Activated CD4-positive, alpha-beta T cell treated with anti-CD3 and anti-CD28 coated beads, Interleukin-2, amount 10 ng/mL, durations not matched to agents 7 days and 5 days (primary cell): ENCODE measurements around the gene PRRT1. TPM values are rescaled to one million over a fixed set of nuclear protein-coding genes. Genes with fewer than 3 reads are reported as not detected.
A peak's percentile ranks its signal among the peaks of the same experiment; 100 is the strongest.

Experiments used
- CTCF ChIA-PET: fragments of 350-600 bp; sonication (Branson Sonifier 250); formaldehyde crosslinking; loops from one replicate; lab custom pipeline; 2021; ENCODE audit warnings: antibody characterized with exemption; lab: Charles Lee
- POLR2A ChIA-PET: fragments of 350-600 bp; sonication (Branson Sonifier 250); formaldehyde crosslinking; loops from one replicate; lab custom pipeline; 2021; ENCODE audit warnings: antibody characterized with exemption; lab: Charles Lee
- DNase-seq: peaks from one replicate; pipeline ENCODE4 v3.0.0-alpha.2; 2020
- H3K27ac Mint-ChIP-seq: one replicate; pipeline ENCODE4 v1.8.0; 2021; ENCODE audit warnings: mild to moderate bottlenecking, moderate library complexity, mixed read lengths
- H3K27me3 Mint-ChIP-seq: one replicate; pipeline ENCODE4 v1.8.0; 2021; ENCODE audit warnings: mixed read lengths
- H3K36me3 Mint-ChIP-seq: one replicate; pipeline ENCODE4 v1.8.0; 2021; ENCODE audit warnings: low read depth, mixed read lengths
- H3K4me1 Mint-ChIP-seq: one replicate; pipeline ENCODE4 v1.8.0; 2021; ENCODE audit warnings: mixed read lengths
- H3K4me3 Mint-ChIP-seq: one replicate; pipeline ENCODE4 v1.8.0; 2021; ENCODE audit warnings: mild to moderate bottlenecking, moderate library complexity, mixed read lengths
- H3K9me3 Mint-ChIP-seq: one replicate; pipeline ENCODE4 v1.8.0; 2021; ENCODE audit warnings: mixed read lengths
- total RNA-seq, 2 experiments: library from RNA; stranded (reverse); gene quantifications; one replicate each; pipeline ENCODE4 v1.2.3, GENCODE V29; 2021

PRRT1 gene
- total RNA-seq, 2 experiments from 2014 or later: 0.17 to 0.23 TPM

DNA sequence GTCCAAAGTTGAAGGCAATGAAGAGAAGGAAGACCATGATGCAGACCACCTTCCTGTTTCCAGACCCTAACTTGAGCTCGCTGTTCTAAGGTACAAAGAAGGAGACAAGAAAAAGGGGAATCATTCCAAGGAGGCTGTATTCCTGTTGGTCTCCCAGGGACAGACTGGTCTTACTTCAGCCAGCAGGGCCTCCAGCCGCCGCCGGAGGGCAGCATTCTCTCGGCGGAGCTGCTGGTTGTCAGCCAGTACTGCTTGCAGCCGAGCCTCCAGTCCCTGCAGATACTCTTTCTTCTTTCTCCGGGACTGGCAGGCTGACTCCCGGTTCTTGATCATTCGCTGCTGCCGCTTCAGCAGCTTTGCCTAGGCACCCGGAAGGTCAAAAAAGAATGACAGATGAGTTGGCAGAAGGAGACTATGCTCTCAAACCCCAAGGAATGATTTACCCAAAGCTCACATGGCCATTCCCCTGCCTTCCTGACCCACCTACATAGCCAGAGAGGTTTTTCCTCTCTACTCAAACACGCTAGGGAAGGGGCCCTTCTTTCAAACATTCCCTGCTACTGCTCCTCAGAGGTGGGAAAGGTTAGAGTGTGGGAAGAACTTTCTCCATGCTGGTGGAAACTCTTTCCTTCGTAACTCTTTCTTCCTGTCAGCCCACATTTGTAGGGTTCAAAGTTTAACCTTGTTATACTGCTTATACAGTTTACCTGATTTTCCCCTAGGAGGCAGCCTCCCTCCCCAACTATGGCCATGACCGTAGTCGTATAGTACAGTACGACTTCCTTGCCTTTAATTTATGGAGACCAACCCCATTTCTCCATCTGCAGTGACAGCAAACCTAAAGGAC, 32.7 kb downstream of the PRRT1 start:
- ChIA-PET POLR2A (no interaction called here), CTCF (interaction anchor here (0.6 to 1.8 kb wide), 10 partner anchors 9 to 837 kb away, joined by 3 to 20 read pairs (median 4); partner anchors contain the start of genes ATF6B and FKBPL)
- Mint-ChIP-seq H3K36me3 (peaks cover 52% of the 10 kb centered on the region), H3K4me1 (peaks cover 10% of the 10 kb centered on the region), H3K27me3 (no peaks in the 10 kb centered on the region), H3K9me3 (no peaks in the 10 kb centered on the region), H3K4me3 (no peak overlapping the region), H3K27ac (peak overlapping the region; percentile 81)
- peak; percentile 77 for DNase-seq

DNA sequence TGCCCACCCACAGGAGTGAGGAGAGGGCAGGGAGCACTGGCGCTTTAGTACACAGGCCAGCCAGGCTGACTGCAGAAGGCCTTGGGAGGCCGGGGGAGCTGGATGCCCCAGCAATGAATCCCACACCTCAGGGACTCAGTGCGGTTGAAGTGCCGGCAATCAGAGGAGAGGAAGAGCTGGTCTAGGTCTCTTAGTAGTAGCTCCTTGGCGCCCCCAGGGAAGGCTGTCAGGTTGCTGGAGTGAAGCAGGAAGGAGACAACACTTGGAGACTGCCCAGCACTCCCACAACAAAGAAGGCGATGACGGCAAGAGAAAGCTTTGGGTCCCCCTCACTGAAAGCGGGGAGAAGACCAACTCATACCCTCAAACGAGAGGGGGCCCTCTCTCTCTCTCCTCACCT, 34.3 kb downstream of the PRRT1 start:
- H3K36me3 Mint-ChIP-seq: peaks cover 44% of the 10 kb centered on the region
- peaks cover 10% of the 10 kb centered on the region for H3K4me1 Mint-ChIP-seq
- H3K27me3 Mint-ChIP-seq: no peaks in the 10 kb centered on the region
- no peak for DNase-seq
- ChIA-PET POLR2A (no interaction called here), CTCF (interaction anchor here (0.9 to 1.2 kb wide), 4 partner anchors 11 to 78 kb away, joined by 3 to 4 read pairs (median 4); no protein-coding TSS in a partner anchor)
- H3K27ac Mint-ChIP-seq: no peak overlapping the region
- no peaks in the 10 kb centered on the region for H3K9me3 Mint-ChIP-seq
- H3K4me3 Mint-ChIP-seq: no peak overlapping the region

DNA sequence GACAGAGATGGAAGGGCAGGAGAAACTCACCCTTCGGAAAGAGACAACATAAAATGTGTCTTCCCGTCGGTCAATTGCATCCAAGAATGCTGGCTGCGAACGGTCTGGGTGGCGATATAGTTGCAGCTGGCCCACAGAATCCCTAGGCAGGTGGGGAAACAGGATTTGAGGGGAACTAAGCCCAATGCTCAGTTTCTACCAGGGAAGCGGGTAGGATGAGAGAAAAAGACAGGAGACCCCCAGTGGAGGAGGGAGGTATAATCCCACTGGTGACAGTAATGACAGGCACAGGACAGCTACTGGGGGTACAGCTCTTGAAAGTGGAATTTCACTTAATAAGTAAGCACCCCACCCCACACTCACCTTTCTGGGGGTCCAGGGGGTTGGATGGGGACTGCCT, 35.1 kb downstream of the PRRT1 start:
- peaks cover 10% of the 10 kb centered on the region for H3K4me1 Mint-ChIP-seq
- no peak overlapping the region for H3K27ac Mint-ChIP-seq
- CTCF ChIA-PET: interaction anchor here (0.9 to 1.2 kb wide), 4 partner anchors 12 to 79 kb away, joined by 3 to 4 read pairs (median 4); no protein-coding TSS in a partner anchor
- H3K27me3 Mint-ChIP-seq: no peaks in the 10 kb centered on the region
- no peaks in the 10 kb centered on the region for H3K9me3 Mint-ChIP-seq
- DNase-seq: peak; percentile 26
- peaks cover 38% of the 10 kb centered on the region for H3K36me3 Mint-ChIP-seq
- POLR2A ChIA-PET: no interaction called here
- no peak overlapping the region for H3K4me3 Mint-ChIP-seq

DNA sequence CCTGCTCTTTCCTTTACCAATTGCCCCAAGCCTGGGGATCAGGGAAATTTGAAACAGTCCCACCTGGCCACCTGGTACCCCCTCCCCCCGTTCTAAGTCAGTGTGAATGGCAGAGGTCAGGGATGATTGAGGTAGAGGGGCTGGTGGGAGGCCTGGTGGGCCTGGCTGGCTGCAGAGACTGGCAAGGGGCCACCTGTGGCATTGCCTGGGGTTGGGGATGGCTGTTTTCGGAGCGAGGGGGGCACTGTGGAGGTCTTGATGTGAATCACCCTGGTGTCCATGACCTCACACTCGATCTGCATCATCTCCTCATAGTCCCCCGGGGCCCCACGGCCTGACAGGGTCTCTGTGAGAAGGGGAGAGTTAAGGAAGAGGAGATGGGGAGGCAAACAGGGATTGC, 36.1 kb downstream of the PRRT1 start:
- ChIA-PET POLR2A (no interaction called here), CTCF (no interaction called here)
- H3K36me3 Mint-ChIP-seq: peaks cover 30% of the 10 kb centered on the region

DNA sequence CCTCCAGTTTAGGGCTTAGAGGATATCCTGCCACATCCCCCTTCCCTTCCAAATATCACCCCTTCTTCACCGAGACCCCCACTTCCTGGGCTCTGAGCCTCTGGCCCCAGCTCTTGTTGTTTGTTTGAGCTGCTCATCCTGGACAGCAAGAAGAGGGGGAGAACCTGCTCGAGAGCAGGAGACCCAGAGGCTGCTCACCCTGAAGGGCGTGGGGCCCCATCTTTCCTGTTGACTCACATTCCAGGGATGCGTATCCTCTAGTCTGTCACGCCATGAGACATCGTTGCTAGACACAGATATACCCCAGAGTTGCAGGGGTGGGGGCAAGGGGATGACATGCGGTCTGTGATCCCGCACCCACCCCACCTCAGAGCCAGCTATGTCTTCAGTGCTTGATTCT, 36.9 kb downstream of the PRRT1 start:
- Mint-ChIP-seq H3K36me3 (peaks cover 25% of the 10 kb centered on the region), H3K4me1 (peaks cover 12% of the 10 kb centered on the region), H3K4me3 (no peak overlapping the region), H3K27ac (no peak overlapping the region), H3K27me3 (peaks cover under 1% of the 10 kb centered on the region), H3K9me3 (no peaks in the 10 kb centered on the region)
- ChIA-PET POLR2A (no interaction called here), CTCF (interaction anchor here (0.7 kb wide), 1 partner anchor 724 kb away, joined by 4 read pairs; the partner anchor contains the start of gene TAP2)
- no peak for DNase-seq

More for the DNA sequence above, 36.1 kb downstream of the PRRT1 start:
- Mint-ChIP-seq H3K4me3 (no peak overlapping the region), H3K27ac (no peak overlapping the region), H3K27me3 (no peaks in the 10 kb centered on the region), H3K4me1 (peaks cover 10% of the 10 kb centered on the region), H3K9me3 (no peaks in the 10 kb centered on the region)
- no peak for DNase-seq

DNA sequence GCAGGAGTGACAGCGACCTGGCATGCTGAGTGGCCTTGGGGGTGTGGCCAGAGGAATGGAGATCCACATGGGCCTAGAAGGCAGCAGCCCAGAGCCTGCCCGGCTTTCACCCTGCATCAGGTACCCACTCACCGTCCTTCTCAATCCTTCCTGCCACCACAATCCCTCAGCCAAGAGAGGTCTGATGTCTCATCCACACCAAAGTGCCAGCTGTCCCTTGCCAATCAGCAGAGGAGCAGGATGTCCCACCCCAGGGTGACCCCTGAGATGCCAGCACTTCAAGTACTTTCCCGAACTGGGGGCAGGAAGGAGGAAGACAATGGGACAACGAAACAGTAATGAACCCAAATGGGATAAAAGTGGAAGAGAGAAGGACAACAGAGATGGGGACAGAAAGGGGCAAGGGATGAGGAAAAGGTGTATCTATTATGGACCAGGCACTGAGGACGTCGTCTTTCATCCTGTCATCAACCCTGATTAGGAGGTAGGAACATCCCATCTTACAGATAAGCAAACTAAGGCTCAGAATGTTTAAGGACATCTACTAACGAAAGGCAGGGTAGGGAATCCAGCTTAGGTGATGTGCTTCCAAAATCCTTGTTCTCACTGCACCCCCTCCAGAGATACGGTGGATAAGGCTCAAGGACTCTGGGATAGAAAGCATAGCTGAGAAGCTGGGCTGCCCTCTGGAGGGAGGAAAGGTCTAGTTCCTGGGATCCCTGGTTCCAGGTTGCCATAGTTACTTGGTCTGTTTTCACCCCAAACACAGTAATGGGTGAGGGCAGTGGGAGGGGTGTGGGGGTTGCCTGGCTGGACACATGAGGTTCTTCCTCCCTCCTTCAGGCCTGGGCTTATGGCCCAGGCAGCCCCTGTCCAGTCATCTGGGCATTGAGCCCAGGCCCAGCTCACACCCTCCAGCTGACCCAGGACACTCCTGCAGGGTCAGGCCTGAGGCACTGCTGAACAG, 38.1 kb downstream of the PRRT1 start:
- Mint-ChIP-seq H3K4me3 (no peak overlapping the region), H3K9me3 (no peaks in the 10 kb centered on the region), H3K4me1 (peaks cover 7% of the 10 kb centered on the region), H3K27me3 (peaks cover 10% of the 10 kb centered on the region), H3K36me3 (peaks cover 15% of the 10 kb centered on the region), H3K27ac (no peak overlapping the region)
- CTCF ChIA-PET: interaction anchor here (0.7 kb wide), 1 partner anchor 12 kb away, joined by 4 read pairs; no protein-coding TSS in a partner anchor
- DNase-seq: no peak
- POLR2A ChIA-PET: no interaction called here

DNA sequence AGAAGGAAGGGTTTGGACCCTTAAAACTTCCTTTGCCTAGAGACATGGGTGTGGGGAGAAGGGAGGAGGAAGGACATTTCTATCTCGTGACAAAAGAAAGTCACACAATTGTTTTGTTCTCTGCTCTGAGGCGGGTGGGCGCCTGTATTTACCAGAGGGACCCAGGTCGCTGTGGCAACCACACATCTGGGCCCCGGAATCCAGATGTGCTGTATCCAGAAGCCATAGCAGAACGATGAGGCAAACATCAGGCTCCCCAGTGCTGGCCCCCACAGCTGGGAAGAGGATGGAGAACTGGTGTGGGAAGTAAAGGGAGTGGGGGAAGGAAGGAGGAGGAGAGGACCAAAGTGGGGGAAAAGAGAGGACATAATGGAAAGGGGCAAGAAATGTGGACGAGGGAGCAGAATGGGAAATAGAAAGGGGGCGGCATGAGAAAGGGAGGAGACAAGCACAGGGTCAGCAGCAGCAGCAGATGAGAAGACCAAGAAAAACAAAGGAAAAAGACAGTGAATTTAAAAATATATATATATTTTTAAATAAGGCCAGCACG, 39.2 kb downstream of the PRRT1 start:
- POLR2A ChIA-PET: no interaction called here
- no peak for DNase-seq
- peaks cover 20% of the 10 kb centered on the region for H3K27me3 Mint-ChIP-seq
- no peak overlapping the region for H3K4me3 Mint-ChIP-seq
- no peak overlapping the region for H3K27ac Mint-ChIP-seq
- H3K9me3 Mint-ChIP-seq: no peaks in the 10 kb centered on the region
- peaks cover 10% of the 10 kb centered on the region for H3K36me3 Mint-ChIP-seq
- CTCF ChIA-PET: no interaction called here
- H3K4me1 Mint-ChIP-seq: peaks cover 7% of the 10 kb centered on the region

DNA sequence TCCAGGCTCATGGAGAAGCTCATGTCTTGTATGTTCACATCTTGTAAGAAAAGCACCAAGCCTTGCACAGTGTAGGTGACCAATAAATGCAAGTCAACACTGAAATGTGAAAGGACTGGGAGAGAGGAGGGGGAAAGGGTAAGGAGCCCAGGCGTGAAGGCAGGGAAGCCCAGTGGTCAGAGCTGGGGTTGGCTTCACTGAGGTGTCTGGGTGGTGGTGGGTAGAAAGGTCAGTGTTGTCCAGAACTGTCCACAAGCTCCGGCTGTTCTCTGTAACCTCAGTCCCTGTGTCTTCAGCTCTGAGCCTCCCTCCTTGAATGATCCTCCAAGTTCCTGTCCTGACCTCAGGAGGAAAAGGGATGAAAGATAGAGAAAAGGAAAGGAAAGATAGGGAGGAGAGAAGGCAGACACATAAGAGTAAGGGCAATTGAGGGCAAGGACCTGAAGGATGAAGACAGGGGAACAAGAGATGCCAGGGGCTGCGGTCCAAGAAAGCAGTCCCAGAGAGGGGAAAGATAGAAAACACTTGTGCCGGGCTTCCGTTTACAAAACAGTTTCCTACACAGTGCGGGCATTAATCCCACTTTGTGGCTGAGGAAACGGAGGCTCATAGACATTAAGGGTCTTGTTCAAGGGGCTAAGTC, 40.2 kb downstream of the PRRT1 start:
- DNase-seq: no peak
- H3K9me3 Mint-ChIP-seq: no peaks in the 10 kb centered on the region
- H3K27me3 Mint-ChIP-seq: peaks cover 22% of the 10 kb centered on the region
- peaks cover 5% of the 10 kb centered on the region for H3K36me3 Mint-ChIP-seq
- POLR2A ChIA-PET: no interaction called here
- peaks cover 7% of the 10 kb centered on the region for H3K4me1 Mint-ChIP-seq
- H3K4me3 Mint-ChIP-seq: no peak overlapping the region
- CTCF ChIA-PET: interaction anchor here (1.4 to 1.7 kb wide), 2 partner anchors 10 to 13 kb away, joined by 3 to 6 read pairs; no protein-coding TSS in a partner anchor
- no peak overlapping the region for H3K27ac Mint-ChIP-seq

DNA sequence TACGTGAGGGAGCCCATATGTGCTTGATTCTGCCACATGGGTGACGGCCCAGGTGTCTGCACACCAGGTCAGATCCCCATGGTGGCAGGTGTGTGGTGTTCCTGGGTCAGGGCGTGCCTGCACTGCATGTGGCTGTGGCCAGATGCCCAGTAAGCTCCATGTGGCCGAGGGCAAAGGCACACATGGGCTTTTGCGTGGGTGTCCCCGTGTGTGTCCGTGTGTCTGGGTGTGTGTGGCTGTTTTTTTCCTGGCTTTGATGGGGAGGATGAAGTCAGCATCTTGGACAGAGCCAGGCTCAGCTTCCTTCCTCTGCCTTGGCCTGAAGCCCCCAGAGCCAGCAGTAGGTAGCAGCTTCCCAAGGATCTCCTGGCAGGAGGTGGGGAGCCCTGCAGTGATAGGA, 41.1 kb downstream of the PRRT1 start:
- H3K4me1 Mint-ChIP-seq: peaks cover 7% of the 10 kb centered on the region
- H3K27ac Mint-ChIP-seq: no peak overlapping the region
- no peak overlapping the region for H3K4me3 Mint-ChIP-seq
- no peak for DNase-seq
- CTCF ChIA-PET: interaction anchor here (1.4 to 1.7 kb wide), 2 partner anchors 11 to 13 kb away, joined by 3 to 6 read pairs; no protein-coding TSS in a partner anchor
- H3K9me3 Mint-ChIP-seq: no peaks in the 10 kb centered on the region
- POLR2A ChIA-PET: no interaction called here
- peaks cover 22% of the 10 kb centered on the region for H3K27me3 Mint-ChIP-seq
- H3K36me3 Mint-ChIP-seq: peaks cover 4% of the 10 kb centered on the region

DNA sequence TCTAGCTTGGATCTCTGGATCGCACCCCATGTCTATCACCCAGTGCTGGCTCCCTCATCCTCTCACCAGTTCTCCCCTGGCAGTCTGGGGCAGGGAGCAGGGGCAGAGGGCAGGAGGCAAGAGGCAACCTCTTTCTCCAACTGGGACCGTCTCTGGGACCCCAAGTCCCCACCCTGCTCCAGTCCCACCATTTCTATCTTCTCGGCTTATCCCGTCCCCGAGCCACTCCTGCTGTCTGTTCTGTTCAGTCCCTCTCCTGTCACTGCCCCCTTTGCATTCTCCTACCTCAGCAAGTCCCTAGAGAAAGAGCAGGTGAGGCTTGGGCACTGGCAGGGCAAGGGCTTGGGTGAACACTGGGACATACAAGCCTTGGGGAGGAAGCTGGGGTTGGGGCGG, 42.0 kb downstream of the PRRT1 start:
- H3K4me1 Mint-ChIP-seq: peaks cover 7% of the 10 kb centered on the region
- H3K36me3 Mint-ChIP-seq: peaks cover 2% of the 10 kb centered on the region
- H3K9me3 Mint-ChIP-seq: no peaks in the 10 kb centered on the region
- ChIA-PET CTCF (no interaction called here), POLR2A (no interaction called here)
- DNase-seq: no peak
- H3K27ac Mint-ChIP-seq: no peak overlapping the region
- H3K4me3 Mint-ChIP-seq: no peak overlapping the region
- peaks cover 26% of the 10 kb centered on the region for H3K27me3 Mint-ChIP-seq

DNA sequence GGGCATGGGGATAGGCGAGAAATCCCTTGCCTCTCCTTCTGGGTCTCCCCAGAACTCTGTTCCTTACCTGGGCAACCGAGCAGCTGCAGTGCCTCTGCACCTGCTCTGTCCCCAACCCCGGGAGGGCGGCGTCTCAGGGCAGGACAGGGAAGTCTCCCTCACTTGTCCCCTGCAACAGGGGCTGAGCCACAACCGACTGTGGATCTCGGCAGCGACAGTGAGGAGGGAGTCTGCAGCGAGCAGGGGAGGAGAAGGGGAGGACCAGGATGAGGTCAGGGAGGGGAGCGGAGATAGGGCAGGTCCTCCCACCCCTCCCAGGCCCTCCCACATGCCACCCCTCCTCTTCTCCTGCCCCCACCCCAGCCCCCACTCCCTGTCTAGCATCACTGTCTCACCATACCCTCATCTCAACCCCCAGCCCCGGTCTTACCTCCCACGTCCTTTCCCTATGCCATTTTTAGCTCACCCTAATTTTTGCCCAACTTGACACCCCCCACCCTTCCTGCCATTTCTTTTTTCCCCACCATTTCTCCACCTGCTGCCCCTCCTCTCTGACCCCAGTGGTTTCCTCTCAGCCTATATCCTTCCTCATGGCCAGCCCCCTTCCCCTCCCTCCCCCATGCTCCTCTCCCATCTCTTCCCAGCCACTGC, 42.5 kb downstream of the PRRT1 start, which contains the start of gene TNXB:
TSS of gene TNXB (minus strand) at position 225 of the 651 bp plus-strand sequence. CDS start 11,140 bp downstream, outside the sequence.
- POLR2A ChIA-PET: no interaction called here
- CTCF ChIA-PET: no interaction called here
- peaks cover 7% of the 10 kb centered on the region for H3K4me1 Mint-ChIP-seq

More for the DNA sequence above, 42.5 kb downstream of the PRRT1 start, which contains the start of gene TNXB:
- H3K4me3 Mint-ChIP-seq: no peak within 1 kb of the TSS
- no peak within 1 kb of the TSS for H3K27ac Mint-ChIP-seq
- H3K27me3 Mint-ChIP-seq: peaks cover 28% of the 10 kb centered on the region
- H3K36me3 Mint-ChIP-seq: peaks cover 2% of the 10 kb centered on the region
- DNase-seq: no peak
- H3K9me3 Mint-ChIP-seq: no peaks in the 10 kb centered on the region
